Stimulated activated CD8-positive, alpha-beta memory T cell treated with anti-CD3 and anti-CD28 coated beads, Interleukin-12 subunit alpha, Interleukin-12 subunit beta, amount 100 ng/mL, for 24 hours (primary cell): Measurements from ENCODE around the gene MAP2K6.

Experiments
- DNase-seq: peaks from one replicate; pipeline ENCODE4 v3.0.0-alpha.2; 2020; ENCODE audit errors: extremely low read depth

Gene MAP2K6

DNA sequence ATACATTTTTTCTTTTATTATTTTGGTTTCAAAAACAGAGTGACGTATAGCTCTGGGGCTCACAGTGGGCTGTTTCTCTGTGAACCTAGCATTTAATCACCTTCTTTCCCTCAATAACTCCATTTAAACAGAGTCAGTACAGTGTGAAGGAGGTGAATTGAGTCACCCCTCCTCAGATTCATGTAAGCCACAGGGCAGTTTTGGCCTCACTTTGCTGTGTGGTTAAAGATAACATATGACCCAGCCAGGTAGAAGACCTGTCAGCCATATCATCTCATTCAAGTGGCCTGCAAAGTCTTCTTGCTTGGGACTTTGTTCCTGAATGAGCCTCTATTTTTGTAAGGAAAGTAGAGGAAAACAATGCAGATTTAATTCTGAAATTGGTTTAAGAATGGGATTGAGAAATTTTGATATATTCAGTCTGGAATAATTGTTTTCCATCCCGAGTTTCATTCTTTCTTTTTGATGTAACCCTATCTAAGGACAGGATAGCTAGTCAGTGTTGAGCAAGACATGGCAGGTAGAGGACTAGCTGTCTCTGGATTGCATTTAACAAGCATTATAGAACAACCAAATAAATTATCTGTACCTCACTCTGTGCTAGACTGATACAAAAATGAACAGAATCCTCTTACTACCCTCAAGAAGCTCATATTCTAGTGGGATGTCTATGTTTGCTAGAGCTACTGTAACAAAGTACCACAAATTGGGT lies 13.1 kb downstream of the MAP2K6 start:
- no peak for DNase-seq

DNA sequence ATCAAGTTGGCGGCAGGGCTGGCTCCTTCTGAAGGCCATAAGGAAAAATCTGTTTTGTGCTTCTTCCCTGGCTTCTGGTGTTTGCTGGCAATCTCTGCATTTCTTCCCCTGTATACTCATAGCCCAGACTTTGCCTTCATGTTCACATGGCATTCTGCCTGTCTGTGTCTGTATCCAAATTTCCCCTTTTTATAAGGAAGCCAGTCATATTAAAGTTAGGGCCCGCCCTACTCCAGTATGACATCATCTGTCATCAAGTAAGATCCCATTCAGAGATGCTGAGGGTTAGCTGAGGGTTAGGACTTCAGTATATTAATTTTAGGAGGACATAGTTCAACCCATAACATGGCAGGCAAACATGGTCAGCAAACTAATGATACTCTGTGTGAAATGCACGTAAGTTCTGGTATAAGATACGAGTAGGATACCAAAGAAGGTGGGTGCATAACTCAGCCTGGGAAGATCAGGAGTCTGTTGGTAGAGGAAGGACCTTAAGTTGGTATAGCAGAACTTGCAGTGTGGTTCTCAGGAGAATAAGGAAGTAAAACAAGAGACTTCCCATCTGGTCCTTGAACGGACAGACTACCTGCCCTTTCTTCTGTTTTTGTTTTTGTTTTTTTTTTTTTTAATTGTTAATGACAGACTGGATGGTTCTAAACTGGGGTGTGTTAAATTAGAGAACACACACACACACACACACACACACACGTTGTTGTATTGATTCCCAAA lies 13.9 kb downstream of the MAP2K6 start:
- no peak for DNase-seq

DNA sequence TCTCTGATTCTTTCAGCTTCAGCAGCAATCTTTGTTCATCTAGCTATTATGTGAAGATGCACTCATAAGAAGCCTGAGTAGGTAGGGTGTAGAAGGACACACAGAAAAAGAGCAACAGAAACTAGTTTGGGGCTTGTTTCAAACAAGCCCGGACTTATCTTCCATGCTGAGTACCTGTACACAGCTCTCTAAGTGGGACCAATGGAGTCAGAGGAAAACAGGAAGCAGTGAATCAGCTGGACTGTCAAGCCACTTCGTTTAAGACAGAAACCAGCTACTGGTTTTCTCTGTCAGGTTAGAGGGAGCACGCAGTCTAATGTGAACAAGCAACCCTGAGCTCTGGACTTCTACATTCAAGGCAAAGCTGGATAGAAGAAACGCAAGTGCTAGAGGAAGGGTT lies 16.0 kb downstream of the MAP2K6 start:
- no peak for DNase-seq

DNA sequence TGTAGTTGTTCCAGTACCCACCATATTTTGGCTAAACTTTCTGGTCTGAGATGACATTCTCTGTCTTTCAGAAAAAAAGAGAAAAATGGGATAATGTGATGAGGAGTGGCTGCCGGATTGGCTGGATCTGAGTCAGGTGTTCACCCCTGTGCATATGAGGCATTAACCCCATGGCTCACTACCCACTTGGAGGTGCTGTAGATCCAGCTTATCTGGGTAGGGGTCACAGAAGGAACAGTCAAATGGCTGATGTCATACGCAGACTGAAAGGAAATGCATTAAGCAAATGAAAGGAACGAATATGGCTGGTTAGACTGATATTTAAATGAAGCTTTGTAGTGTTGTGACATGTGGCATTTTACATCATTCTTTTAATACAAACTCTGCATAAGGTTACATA lies 17.3 kb downstream of the MAP2K6 start:
- no peak for DNase-seq

DNA sequence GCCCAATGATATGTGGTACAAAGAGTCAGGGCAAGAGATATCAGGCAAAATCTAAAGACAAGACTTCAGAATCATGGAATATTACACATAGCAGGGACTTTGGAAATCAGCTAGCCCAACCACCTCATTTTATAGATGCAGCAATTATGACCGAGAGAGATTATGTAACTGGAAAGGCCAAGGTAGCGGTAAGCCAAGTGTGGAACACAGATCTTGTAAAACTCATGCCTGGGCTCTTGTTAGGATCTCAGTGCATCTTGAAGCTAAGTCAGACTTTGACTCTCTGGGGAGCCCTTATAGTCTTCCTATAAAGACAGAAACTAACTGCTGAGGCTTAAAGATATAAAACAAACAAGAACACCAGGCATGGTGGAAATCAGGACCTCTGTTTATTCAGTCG lies 18.6 kb downstream of the MAP2K6 start:
- DNase-seq: no peak

DNA sequence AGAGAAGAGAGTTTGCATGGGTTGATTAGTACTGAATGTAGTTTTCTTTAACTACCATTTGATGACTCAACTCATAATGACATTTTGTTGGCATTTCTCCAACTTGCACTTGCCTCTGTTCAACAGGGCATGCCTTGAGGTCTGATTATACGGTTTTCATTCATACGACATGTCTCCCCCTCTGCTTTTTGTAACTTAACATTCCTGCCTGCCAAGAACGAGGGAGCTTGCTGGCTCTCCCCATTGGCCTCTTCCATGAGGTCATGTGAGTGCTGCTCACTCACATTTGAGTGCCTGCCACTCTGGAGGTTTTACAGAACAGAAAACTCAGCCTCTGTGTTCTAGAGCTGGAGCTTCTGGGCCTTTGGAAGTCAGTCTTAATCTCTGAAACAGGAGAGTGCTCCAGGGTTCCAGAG lies 19.7 kb downstream of the MAP2K6 start:
- DNase-seq: no peak

DNA sequence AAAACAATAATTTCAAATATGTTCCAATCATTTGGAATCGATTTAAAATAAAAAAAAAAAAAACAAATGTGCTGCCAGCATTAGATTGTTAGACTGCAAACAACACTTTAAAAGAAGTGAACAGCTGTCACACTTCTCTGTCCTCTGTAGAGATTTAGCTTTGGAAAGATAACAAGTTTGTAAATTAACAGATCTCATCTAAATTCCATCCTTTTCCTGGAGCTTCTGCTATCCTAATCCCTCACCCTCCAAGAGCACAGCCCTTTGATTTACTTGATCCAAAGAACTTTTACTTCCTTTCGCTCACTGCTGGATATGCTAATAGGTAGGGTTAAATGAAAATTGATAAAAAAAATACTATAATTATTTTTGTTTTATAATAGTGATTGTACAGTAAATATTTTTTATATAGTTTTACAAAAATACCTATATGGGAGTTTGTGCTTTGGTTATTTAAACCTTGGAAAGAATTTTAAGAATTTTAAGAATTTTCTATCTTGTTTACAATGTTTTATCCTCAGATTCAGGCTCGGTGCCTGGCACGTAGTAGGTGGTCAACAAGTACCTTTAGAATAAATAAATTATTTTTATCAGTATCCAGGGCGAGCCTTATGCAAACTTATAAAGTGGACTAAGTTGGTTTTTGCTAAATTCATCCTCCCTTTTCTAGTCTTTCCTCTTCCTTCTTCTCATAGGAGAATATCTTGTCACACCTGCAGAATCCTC lies 21.6 kb downstream of the MAP2K6 start:
- no peak for DNase-seq

DNA sequence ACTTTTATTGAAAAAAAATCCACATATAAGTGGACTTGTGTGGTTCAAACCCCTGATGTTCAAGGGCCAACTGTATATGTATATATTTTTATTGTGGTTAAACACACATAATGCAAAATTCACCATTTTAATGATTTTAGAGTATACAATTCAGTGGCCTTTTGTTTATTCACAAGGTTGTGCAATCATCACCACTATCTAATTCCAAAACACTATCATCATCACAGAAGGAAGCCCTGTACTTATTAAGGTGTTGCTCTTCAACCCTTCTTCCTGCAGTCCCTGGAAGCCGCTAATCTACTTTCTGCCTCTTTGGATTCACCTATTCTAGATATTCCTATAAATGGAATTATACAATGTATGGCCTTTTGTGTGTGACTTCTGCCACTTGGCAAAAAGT lies 23.0 kb downstream of the MAP2K6 start:
- DNase-seq: no peak

DNA sequence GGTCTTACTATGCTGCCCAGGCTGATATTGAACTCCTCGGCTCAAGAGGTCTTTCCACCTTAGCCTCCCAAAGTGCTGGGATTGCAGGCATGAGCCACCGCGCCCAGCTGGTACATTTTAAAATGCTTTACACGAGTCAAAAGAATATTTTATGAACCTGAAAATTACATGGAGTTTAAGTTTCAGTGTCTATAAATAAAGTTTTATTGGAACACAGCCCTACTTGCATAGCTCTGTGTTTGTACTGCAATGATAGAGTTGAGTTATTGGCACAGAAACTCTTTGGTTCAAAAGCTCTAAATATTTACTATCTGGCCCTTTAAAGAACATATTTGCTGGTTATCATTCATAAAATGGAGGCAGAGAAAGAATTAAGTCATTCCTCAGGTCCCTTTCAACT lies 24.3 kb downstream of the MAP2K6 start:
- no peak for DNase-seq

DNA sequence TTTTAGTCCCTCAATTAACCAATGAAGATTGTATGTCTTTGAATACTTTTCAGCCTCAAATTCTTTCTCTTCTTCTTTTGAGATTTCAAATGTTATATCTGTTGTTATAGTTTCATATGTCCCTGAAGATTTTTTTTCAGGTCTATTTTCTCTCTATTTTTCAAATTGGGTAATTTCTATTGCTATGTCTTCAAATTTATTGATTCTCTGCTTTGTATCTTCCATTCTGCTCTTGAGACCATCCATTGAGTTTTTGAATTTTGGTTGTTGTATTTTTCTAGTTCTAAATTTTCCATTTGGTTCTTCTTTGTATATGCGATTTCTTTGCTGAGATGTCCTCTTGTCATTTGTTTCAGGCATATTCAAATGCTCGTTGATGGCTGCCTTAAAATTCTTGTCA lies 26.7 kb downstream of the MAP2K6 start:
- no peak for DNase-seq

DNA sequence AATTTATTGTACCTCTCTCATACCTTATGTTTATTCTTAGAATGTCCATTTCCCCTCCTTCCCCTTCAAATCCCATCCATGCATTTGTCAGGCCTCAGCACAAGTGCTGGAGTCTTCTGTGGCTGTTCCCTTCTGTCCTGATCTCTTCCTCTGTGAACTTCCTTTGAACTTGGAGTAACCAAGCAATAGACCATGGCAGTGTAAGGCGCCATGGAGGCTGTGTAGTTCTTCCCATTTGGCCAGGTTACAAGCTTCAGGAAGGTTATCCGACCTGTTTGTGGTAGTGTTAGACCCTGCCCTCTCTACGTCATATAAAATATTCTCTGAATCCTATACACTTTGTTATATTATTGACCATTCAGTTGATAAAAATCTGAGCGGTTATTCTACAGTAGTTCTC lies 28.6 kb downstream of the MAP2K6 start:
- no peak for DNase-seq

DNA sequence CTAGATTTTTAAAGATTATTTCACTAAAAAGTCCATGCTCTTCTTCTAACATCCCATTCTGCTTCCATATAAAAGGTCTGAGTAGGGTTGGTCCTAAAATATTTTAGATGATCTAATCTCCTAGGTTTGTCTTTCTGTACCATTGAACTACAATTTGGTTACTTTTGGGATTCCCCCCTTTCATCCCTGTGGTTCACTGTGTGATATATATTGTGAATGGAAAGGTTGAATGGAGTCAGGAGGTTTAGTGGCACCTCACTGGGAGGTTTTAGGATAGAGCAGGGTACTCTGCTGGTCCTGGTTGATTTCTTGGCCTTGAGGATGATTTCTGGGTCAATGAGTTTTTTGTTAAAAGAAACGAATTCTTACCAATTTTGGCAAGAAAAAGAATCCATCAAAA lies 29.5 kb downstream of the MAP2K6 start:
- DNase-seq: no peak

DNA sequence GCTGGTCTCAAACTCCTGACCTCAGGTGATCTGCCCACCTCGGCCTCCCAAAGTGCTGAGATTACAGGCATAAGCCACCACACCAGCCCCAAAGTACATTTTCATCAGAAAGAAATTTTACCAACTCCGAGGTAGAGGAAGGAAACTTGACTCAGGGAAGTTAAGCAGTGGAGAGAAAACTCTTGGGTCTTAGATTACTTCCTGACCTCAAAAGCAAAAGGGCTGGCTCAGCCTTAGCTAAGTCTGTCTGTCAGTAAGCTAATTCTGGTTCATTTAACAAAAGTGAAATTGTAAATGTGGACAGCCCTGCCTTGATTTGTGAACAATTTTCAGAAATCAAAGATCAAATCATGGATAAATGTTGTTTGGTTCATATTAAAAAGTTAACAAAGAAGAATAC lies 30.6 kb downstream of the MAP2K6 start:
- no peak for DNase-seq

DNA sequence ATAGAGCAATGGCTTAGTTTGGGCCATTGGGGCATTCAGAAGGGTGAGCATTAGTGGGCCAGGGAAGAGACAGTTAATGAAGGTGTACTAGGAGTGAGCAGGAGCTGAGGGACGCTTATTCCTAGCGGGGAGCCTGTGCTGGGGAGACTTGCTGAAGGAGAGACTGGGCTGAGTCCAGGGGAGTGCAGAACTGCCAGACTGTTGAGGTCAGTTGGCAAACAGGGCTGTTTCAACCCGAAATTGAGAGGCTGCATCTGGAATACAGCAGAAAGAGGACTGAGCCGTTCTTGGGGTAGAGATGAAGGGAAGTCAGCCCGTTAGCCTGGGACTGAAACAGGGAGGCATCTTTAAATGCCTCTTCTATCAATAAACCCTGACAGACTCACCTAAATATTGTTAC lies 33.2 kb downstream of the MAP2K6 start:
- no peak for DNase-seq

DNA sequence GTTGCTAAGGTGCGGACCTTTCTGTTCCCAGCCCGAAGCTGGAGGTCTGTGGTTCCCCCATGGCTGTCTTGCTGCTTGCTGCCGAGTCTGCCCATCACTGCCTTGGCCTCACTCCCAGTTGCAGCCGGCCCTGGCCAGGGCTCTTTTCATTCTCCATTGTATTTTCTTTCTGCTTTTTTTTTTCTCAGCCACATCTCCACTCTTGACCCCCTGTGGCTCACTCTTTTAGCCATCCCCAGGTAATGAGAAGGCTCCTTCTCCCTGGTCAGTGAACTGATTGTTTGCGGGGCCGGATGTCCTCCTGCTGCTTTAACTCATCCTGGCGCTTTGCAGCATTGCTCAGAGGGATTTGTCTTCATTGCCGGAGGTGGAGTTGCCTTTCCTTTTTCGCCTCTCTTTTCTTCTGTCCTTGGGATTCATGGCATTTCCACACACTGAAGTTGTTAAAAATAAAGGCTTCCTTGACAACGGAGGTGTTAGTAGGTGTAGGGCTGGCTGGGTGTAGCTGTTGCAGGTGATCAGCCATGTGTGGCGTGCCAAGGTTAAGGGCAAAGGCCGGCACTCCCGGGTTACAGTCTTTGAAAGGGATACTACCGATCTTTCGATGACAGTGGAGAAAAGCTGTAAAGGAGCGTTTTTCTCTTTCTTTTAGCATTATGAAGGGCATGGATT lies 34.1 kb downstream of the MAP2K6 start:
- DNase-seq: no peak

DNA sequence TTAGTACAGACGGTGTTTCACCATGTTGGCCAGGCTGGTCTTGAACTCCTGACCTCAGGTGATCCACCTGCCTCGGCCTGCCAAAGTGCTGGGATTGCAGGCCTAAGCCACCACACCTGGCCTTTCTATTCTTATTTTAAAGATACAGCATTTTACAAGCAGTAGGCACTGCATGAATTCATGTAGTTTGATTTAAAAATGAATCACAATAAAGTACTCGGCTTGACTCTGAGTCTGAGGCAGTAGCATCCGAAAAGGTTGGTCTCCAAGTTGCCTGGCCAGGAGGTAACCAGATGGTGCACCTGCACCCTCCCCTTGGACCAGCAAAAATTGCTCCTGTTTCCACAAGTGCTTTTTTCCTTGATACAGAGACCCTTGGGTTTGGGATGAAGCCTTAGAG lies 35.6 kb downstream of the MAP2K6 start:
- DNase-seq: no peak

DNA sequence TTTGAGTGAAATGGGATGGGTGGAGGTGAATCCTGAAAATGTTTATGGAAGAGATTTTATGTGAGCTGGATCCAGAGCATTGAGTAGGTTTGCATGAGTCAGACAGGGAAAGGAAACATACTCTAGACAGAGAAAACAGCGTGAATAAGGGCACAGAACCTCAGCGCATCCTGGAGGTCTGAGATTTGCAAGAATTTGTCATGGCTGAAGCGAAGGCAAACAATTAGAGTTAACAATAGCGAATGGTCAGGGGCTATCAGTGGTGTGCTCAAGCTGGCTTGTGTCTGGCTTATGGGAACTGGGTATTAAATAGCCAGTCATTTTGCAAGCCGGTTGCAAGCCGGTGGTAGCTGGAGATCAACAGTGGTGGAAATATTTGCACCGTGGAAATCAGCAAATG lies 36.4 kb downstream of the MAP2K6 start:
- DNase-seq: no peak

DNA sequence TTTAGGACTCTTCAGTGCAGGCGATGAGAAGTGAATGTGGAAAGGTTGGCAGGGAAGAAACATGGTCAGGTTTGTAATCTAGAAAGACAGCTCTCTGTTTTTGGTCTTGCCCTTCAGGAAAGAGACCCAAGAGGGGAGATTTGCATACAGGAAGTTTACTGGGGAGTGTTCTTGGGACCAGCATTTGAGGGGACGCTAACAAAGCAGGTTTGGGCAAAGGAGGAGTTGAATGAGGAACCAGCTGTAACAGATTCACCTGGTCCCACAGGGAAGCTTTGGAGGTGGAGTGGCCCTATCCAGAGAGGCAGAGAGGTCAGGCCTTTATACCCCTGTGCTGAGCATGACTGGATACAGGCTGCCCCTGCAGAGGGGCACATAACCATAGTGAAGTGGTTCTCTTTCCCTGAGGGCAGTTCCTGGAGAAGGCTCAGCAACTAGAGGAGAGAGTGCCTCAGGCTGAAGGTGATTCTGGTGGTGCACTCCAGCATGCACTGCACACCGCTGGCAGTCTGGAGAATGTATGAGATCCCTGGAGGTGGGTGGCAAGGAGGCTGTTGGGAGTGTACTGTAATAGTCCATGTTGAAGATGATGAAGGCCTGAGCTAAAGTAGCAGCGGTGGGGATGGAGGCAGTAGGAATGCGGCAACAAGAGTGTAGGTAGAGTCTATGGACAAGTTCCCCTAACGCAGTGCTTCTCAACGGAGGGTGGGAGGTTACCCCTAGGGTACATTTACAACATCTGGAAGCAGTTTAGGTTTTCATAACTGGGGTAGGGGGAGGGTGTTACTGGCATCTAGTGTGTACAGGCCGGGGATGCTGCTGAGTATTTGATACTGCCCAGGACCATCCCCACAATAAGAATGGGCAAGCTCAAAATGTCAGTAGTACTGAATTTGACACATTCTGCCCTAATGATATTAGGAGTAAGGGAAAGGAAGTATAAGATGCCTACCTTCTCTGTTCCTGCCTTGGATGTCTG lies 37.2 kb downstream of the MAP2K6 start:
- DNase-seq: no peak

DNA sequence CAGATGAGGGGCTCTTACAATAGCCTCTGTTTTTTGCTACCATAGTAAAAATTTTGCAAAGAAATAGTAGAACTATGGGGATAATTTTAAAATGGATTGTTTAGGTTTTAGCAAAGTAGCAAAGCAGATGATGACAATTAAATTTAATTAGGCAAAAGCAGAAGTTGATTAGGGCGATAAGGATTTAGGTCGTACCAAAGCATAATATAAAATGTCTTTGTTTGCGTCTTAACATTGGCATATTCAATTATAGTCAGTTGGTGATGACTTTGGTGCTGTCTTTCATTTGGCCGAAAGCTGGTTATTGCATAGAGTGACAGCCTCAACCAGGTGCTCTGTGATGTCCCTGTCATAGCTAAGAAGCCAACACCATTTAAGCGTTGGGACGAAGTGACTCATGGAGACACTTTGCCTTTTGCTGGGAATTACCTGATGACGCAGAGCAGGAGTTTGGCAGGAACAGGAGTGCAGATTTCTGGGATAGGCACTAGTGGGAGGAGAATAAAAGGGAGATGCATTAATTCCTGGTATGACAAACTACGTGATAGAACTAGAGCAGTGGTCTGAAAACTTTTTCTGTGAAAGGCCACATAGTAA lies 38.3 kb downstream of the MAP2K6 start:
- DNase-seq: no peak

DNA sequence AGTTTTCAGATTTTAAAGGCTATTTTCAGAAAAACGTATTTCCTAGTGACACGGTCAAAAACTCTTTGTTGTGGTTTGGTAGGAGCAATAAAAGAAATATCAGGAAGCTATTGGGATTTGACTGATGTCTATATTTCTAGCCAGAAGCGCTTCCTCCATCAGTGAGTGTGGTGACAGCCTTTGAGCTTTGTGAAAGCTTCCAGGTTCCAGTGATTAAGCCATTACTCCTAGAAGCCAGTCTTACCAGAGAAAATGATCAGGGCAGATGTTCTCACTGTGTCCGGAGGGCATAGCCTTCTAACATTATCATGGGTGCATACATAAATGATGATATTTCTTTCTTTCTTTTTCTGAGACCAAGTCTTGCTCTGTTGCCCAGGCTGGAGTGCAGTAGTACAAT lies 39.6 kb downstream of the MAP2K6 start:
- no peak for DNase-seq

DNA sequence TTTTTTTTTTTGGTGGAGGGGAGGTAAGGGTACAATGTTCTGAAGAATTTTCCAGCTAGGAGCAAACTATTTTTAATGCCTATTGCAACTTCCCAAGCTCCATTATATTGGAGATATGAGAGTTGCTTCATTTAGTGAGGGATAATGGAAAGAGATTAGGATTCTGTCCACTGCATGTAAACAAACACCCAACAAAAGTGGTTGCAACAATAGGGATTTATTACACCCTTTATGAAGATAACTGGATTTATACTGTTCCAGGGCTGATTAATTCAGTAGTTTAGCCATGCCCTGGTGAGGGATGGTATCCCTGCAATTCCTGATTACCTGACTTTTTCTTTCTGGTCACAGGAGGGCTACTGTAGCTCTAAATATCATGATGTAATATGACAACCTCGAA lies 40.5 kb downstream of the MAP2K6 start:
- no peak for DNase-seq
